ENCODE results near the gene ZNF398. TPM values are rescaled to one million over a fixed set of nuclear protein-coding genes. Genes with fewer than 3 reads are reported as not detected.
A peak's percentile ranks its signal among the peaks of the same experiment; 100 is the strongest.
"Not testable (repeated sequence)": the region's sequence is repeated elsewhere in the genome, so short reads cannot be mapped to it uniquely, and the experiment has no call there.

The ZNF398 gene
- total RNA-seq, 2 experiments from 2014 or later, result 12.1 to 13.7 TPM

GRCh38 chr7:149130572-149131198 lies 16.6 kb upstream of the ZNF398 start:
- H3K4me1 Mint-ChIP-seq, result peaks cover 11% of the 10 kb centered on the region
- no peak for DNase-seq
- no peak overlapping the region for H3K27ac Mint-ChIP-seq
- ChIA-PET POLR2A (no interaction called here), CTCF (no interaction called here)
- H3K9me3 Mint-ChIP-seq, result peaks cover 9% of the 10 kb centered on the region
- no peak overlapping the region for H3K4me3 Mint-ChIP-seq
- peaks cover 58% of the 10 kb centered on the region for H3K36me3 Mint-ChIP-seq (ENCODE audit: low read depth)
- H3K27me3 Mint-ChIP-seq, result no peaks in the 10 kb centered on the region

GRCh38 chr7:149133028-149133710 lies 14.1 kb upstream of the ZNF398 start:
- peaks cover 9% of the 10 kb centered on the region for H3K9me3 Mint-ChIP-seq
- CTCF ChIA-PET, result interaction anchor here (1.9 kb wide), 1 partner anchor 67 kb away, joined by 6 read pairs; no protein-coding TSS in a partner anchor
- no peak for DNase-seq
- H3K4me1 Mint-ChIP-seq, result peaks cover 4% of the 10 kb centered on the region
- no peak overlapping the region for H3K4me3 Mint-ChIP-seq
- no peaks in the 10 kb centered on the region for H3K27me3 Mint-ChIP-seq
- no peak overlapping the region for H3K27ac Mint-ChIP-seq
- peaks cover 48% of the 10 kb centered on the region for H3K36me3 Mint-ChIP-seq (ENCODE audit: low read depth)
- POLR2A ChIA-PET, result no interaction called here

GRCh38 chr7:149136118-149136517 lies 11.1 kb upstream of the ZNF398 start:
- H3K4me1 Mint-ChIP-seq, result no peaks in the 10 kb centered on the region
- H3K9me3 Mint-ChIP-seq, result peaks cover 1% of the 10 kb centered on the region
- no peak overlapping the region for H3K27ac Mint-ChIP-seq
- CTCF ChIA-PET, result interaction anchor here (1.9 kb wide), 1 partner anchor 11 kb away, joined by 10 read pairs; the partner anchor contains the start of gene ZNF398
- peaks cover 29% of the 10 kb centered on the region for H3K36me3 Mint-ChIP-seq (ENCODE audit: low read depth)
- no peaks in the 10 kb centered on the region for H3K27me3 Mint-ChIP-seq
- H3K4me3 Mint-ChIP-seq, result no peak overlapping the region
- no peak for DNase-seq
- POLR2A ChIA-PET, result interaction anchor here (1.4 to 1.9 kb wide), 2 partner anchors 10 to 11 kb away, joined by 6 to 11 read pairs; partner anchors contain the start of genes ZNF398 and ZNF425

- POLR2A ChIA-PET, result interaction anchor here (1.1 kb wide), 1 partner anchor 15 kb away, joined by 6 read pairs; the partner anchor contains the start of gene ZNF425
- no peaks in the 10 kb centered on the region for H3K9me3 Mint-ChIP-seq
These were observed 6.4 kb upstream of the ZNF398 start for GRCh38 chr7:149140831-149141230.

GRCh38 chr7:149141893-149142292 lies 5.4 kb upstream of the ZNF398 start:
- H3K4me3 Mint-ChIP-seq, result no peak overlapping the region
- DNase-seq, result no peak
- peaks cover 15% of the 10 kb centered on the region for H3K4me1 Mint-ChIP-seq
- H3K27me3 Mint-ChIP-seq, result no peaks in the 10 kb centered on the region
- H3K36me3 Mint-ChIP-seq (ENCODE audit: low read depth), result peaks cover 10% of the 10 kb centered on the region
- H3K9me3 Mint-ChIP-seq, result no peaks in the 10 kb centered on the region
- CTCF ChIA-PET, result interaction anchor here (0.8 kb wide), 1 partner anchor 53 kb away, joined by 3 read pairs; the partner anchor contains the start of gene ZNF282
- POLR2A ChIA-PET, result interaction anchor here (2.8 kb wide), 1 partner anchor 16 kb away, joined by 18 read pairs; the partner anchor contains the start of gene ZNF425
- no peak overlapping the region for H3K27ac Mint-ChIP-seq

More at GRCh38 chr7:149140831-149141230, 6.4 kb upstream of the ZNF398 start:
- Mint-ChIP-seq H3K27ac (no peak overlapping the region), H3K4me3 (no peak overlapping the region), H3K36me3 (ENCODE audit: low read depth) (peaks cover 10% of the 10 kb centered on the region), H3K27me3 (no peaks in the 10 kb centered on the region), H3K4me1 (peaks cover 12% of the 10 kb centered on the region)
- no peak for DNase-seq
- CTCF ChIA-PET, result interaction anchor here (1.0 kb wide), 1 partner anchor 14 kb away, joined by 3 read pairs; the partner anchor contains the start of gene ZNF425

GRCh38 chr7:149144436-149144922 lies 2.8 kb upstream of the ZNF398 start:
- H3K27me3 Mint-ChIP-seq; H3K4me3 Mint-ChIP-seq; H3K9me3 Mint-ChIP-seq; H3K36me3 Mint-ChIP-seq (ENCODE audit: low read depth); CTCF ChIA-PET; H3K27ac Mint-ChIP-seq; DNase-seq: not testable (repeated sequence)
- peaks cover 24% of the 10 kb centered on the region for H3K4me1 Mint-ChIP-seq
- POLR2A ChIA-PET, result interaction anchor here (1.1 to 2.8 kb wide), 2 partner anchors 19 to 79 kb away, joined by 3 to 18 read pairs; partner anchors contain the start of gene ZNF425

- ChIA-PET POLR2A (interaction anchor here (3.7 to 3.9 kb wide), 2 partner anchors 19 to 50 kb away, joined by 32 to 83 read pairs; partner anchors contain the start of genes ZNF282 and ZNF425), CTCF (interaction anchor here (1.2 to 4.6 kb wide), 6 partner anchors 13 to 139 kb away, joined by 4 to 49 read pairs (median 8); partner anchors contain the start of genes ZNF282, ZNF425 and ZNF786)
- H3K9me3 Mint-ChIP-seq, result no peaks in the 10 kb centered on the region
- no peak for DNase-seq
- H3K36me3 Mint-ChIP-seq (ENCODE audit: low read depth), result peaks cover 12% of the 10 kb centered on the region
- H3K4me3 Mint-ChIP-seq, result peak overlapping the region; percentile 85
- no peaks in the 10 kb centered on the region for H3K27me3 Mint-ChIP-seq
- H3K4me1 Mint-ChIP-seq, result peaks cover 29% of the 10 kb centered on the region
- H3K27ac Mint-ChIP-seq, result peak overlapping the region; percentile 47
These were observed 2.0 kb upstream of the ZNF398 start for GRCh38 chr7:149145031-149145845.

- Mint-ChIP-seq H3K9me3 (no peaks in the 10 kb centered on the region), H3K27ac (peak overlapping the region; percentile 68), H3K27me3 (no peaks in the 10 kb centered on the region), H3K36me3 (ENCODE audit: low read depth) (peaks cover 13% of the 10 kb centered on the region), H3K4me3 (peak overlapping the region; percentile 85), H3K4me1 (peaks cover 33% of the 10 kb centered on the region)
- peak; percentile 68 for DNase-seq
- POLR2A ChIA-PET, result interaction anchor here (0.9 to 3.9 kb wide), 23 partner anchors 9 to 450 kb away, joined by 3 to 83 read pairs (median 4); partner anchors contain the start of genes PDIA4, ZNF282, ZNF425 and ZNF783
- CTCF ChIA-PET, result interaction anchor here (0.6 to 4.6 kb wide), 27 partner anchors 9 to 312 kb away, joined by 3 to 49 read pairs (median 5); partner anchors contain the start of genes ZNF212, ZNF282, ZNF425 and ZNF783
These were observed 750 bp downstream of the ZNF398 start for GRCh38 chr7:149147752-149148653.

- H3K9me3 Mint-ChIP-seq, result no peaks in the 10 kb centered on the region
- H3K27ac Mint-ChIP-seq, result no peak overlapping the region
- CTCF ChIA-PET, result interaction anchor here (0.8 to 1.0 kb wide), 2 partner anchors 17 to 25 kb away, joined by 4 to 5 read pairs; partner anchors contain the start of gene ZNF425
These were observed 3.7 kb downstream of the ZNF398 start for GRCh38 chr7:149150981-149151380.

GRCh38 chr7:149153346-149153745 lies 6.1 kb downstream of the ZNF398 start:
- Mint-ChIP-seq H3K36me3 (ENCODE audit: low read depth) (peaks cover 46% of the 10 kb centered on the region), H3K4me1 (peaks cover 21% of the 10 kb centered on the region), H3K9me3 (no peaks in the 10 kb centered on the region), H3K4me3 (no peak overlapping the region), H3K27me3 (no peaks in the 10 kb centered on the region), H3K27ac (no peak overlapping the region)
- CTCF ChIA-PET, result interaction anchor here (1.1 to 1.4 kb wide), 2 partner anchors 9 to 305 kb away, joined by 3 read pairs; no protein-coding TSS in a partner anchor
- DNase-seq, result no peak
- POLR2A ChIA-PET, result interaction anchor here (1.3 kb wide), 1 partner anchor 27 kb away, joined by 4 read pairs; the partner anchor contains the start of gene ZNF425

More at GRCh38 chr7:149150981-149151380, 3.7 kb downstream of the ZNF398 start:
- Mint-ChIP-seq H3K4me1 (peaks cover 23% of the 10 kb centered on the region), H3K27me3 (no peaks in the 10 kb centered on the region), H3K4me3 (no peak overlapping the region), H3K36me3 (ENCODE audit: low read depth) (peaks cover 33% of the 10 kb centered on the region)
- POLR2A ChIA-PET, result interaction anchor here (0.8 kb wide), 1 partner anchor 26 kb away, joined by 3 read pairs; no protein-coding TSS in a partner anchor
- no peak for DNase-seq

GRCh38 chr7:149154056-149154455 lies 6.8 kb downstream of the ZNF398 start:
- POLR2A ChIA-PET, result interaction anchor here (1.3 kb wide), 1 partner anchor 27 kb away, joined by 4 read pairs; the partner anchor contains the start of gene ZNF425
- Mint-ChIP-seq H3K27me3 (no peaks in the 10 kb centered on the region), H3K4me1 (peaks cover 15% of the 10 kb centered on the region), H3K27ac (no peak overlapping the region), H3K9me3 (no peaks in the 10 kb centered on the region), H3K36me3 (ENCODE audit: low read depth) (peaks cover 47% of the 10 kb centered on the region), H3K4me3 (no peak overlapping the region)
- DNase-seq, result no peak
- CTCF ChIA-PET, result interaction anchor here (1.1 to 1.4 kb wide), 2 partner anchors 9 to 305 kb away, joined by 3 read pairs; no protein-coding TSS in a partner anchor

Measured in activated CD4-positive, alpha-beta memory T cell treated with anti-CD3 and anti-CD28 coated beads, Interleukin-2, amount 10 ng/mL, durations not matched to agents 7 days and 5 days (primary cell).